CD4-positive, alpha-beta T cell treated with Interferon alpha-2 for 1 hour (primary cell): ENCODE data around the gene CHD3.
"Not testable (repeated sequence)": the region's sequence is repeated elsewhere in the genome, so short reads cannot be mapped to it uniquely, and the experiment has no call there.

Source experiments
- DNase-seq, 2 donors: peaks; one replicate each; pipeline ENCODE4 v3.0.0-alpha.2; 2020 to 2022

CHD3 gene

GRCh38 chr17:7850701-7851437 is 37.7 kb upstream of the CHD3 start:
- peak in 1 of 2 donors; percentile 19 for DNase-seq

GRCh38 chr17:7851438-7852261 is 36.9 kb upstream of the CHD3 start:
- peak; percentile 95 for DNase-seq

GRCh38 chr17:7852262-7852670 is 36.3 kb upstream of the CHD3 start:
- no peak for DNase-seq

- peak in 1 of 2 donors; percentile 33 for DNase-seq
These were observed 35.5 kb upstream of the CHD3 start for GRCh38 chr17:7852919-7853690.

GRCh38 chr17:7853691-7854038 is 34.9 kb upstream of the CHD3 start:
- peak in 1 of 2 donors; percentile 34 for DNase-seq

- DNase-seq = peak in 1 of 2 donors; percentile 23
These were observed 34.4 kb upstream of the CHD3 start for GRCh38 chr17:7854078-7854777.

GRCh38 chr17:7854851-7855659 is 33.5 kb upstream of the CHD3 start, which contains the start of gene TMEM88:
Gene TMEM88, plus strand, starts transcription at chr17:7855066. Its CDS starts 9 bp downstream, at chr17:7855075.
- peak in 1 of 2 donors; percentile 39 for DNase-seq

GRCh38 chr17:7855660-7856010 is 33.0 kb upstream of the CHD3 start:
- DNase-seq = no peak

- DNase-seq = peak in 1 of 2 donors; percentile 54
These were observed 32.4 kb upstream of the CHD3 start for GRCh38 chr17:7856011-7856810.

- peak; percentile 98 for DNase-seq
These were observed 31.5 kb upstream of the CHD3 start, which contains the start of gene NAA38 for GRCh38 chr17:7856811-7857712. Gene NAA38, minus strand, starts transcription at chr17:7857559. Its CDS starts 96 bp downstream, at chr17:7857463.

- peak; percentile 92 to 95 for DNase-seq
These were observed 30.7 kb upstream of the CHD3 start, which contains the start of gene CYB5D1 for GRCh38 chr17:7857713-7858521. Gene CYB5D1, plus strand, starts transcription at chr17:7858003. Its CDS starts 132 bp downstream, at chr17:7858135.

GRCh38 chr17:7858522-7858810 is 30.1 kb upstream of the CHD3 start:
- peak in 1 of 2 donors; percentile 56 for DNase-seq

GRCh38 chr17:7859028-7859427 is 29.6 kb upstream of the CHD3 start:
- DNase-seq = no peak

- peak in 1 of 2 donors; percentile 74 for DNase-seq
These were observed 25.7 kb upstream of the CHD3 start for GRCh38 chr17:7862692-7863437.

GRCh38 chr17:7864384-7864783 is 24.2 kb upstream of the CHD3 start:
- not testable (repeated sequence) for DNase-seq

- no peak for DNase-seq
These were observed 23.5 kb upstream of the CHD3 start for GRCh38 chr17:7864995-7865650.

GRCh38 chr17:7867881-7868329 is 20.7 kb upstream of the CHD3 start:
- DNase-seq = peak in 1 of 2 donors; percentile 36
